ENCODE data around the gene HIPK2.

HIPK2 gene

DNA sequence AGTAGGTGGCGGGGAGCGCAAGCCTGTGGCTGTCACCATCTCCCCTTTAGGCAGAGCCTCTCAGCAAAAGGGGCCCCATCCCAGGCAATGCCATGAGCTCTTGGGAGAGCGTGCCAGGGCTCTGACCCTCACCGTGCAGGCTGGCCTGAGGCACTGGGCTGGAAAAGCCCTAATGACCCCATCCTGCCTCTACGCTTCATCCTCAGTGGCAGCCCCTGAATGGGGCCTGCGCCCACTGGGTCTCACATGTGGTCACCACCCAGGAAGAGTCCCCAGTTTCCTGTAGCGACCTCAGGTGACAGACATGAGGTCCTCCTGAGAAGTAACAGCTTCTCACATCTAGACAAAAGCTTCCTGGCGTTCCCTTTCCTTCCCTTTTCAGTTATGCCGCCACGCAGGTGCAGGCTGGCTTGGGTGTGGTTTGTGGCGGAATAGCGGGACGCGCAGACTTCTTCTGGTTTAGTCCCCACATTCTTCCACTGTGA lies 195.1 kb downstream of the HIPK2 start:
- DNase-seq, result no peak

DNA sequence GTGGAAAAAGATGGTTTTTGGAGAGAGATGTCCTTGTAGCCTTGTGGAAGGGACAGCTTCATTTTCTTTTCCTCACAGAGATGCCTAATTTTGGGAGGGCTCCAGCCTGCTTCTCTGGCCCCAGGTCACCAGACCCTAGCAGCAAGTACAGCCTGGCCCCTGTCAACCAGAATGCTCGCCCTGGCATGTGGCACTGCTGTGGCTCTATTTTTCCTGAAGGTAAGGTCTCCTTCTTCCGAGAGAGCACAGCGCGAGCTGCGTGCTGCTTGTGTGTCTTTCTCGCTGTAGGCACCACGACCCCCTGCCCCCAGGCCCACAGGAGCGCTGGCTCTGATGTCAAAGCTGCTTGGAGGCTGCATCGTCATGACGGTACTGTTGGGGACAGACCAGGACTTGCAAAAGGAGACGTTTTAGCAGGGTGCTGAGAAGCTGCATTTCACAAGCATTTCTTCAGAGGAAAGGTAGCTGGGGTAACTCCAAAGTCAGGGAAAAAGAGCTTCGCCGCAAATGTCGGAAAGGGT lies 195.6 kb downstream of the HIPK2 start:
- no peak for DNase-seq

DNA sequence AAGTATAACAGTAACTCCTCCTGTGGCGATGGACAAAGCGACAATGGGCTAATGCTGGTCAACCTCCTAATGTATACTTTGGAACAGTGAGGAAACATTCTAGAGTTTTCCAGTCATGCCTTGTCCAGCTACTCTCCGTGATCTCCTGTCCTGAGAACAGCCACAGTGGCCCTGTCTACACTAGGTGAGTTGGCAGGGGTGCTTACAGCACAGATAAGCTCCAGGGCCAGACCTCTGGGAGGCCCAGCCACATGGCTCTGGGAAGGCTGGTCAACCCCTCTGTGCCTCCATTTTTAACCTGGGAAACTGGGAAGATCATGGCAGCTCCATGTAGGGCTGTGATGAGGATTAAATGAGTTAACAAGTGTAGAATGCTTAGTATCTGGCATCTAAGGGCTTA lies 197.4 kb downstream of the HIPK2 start:
- no peak for DNase-seq

DNA sequence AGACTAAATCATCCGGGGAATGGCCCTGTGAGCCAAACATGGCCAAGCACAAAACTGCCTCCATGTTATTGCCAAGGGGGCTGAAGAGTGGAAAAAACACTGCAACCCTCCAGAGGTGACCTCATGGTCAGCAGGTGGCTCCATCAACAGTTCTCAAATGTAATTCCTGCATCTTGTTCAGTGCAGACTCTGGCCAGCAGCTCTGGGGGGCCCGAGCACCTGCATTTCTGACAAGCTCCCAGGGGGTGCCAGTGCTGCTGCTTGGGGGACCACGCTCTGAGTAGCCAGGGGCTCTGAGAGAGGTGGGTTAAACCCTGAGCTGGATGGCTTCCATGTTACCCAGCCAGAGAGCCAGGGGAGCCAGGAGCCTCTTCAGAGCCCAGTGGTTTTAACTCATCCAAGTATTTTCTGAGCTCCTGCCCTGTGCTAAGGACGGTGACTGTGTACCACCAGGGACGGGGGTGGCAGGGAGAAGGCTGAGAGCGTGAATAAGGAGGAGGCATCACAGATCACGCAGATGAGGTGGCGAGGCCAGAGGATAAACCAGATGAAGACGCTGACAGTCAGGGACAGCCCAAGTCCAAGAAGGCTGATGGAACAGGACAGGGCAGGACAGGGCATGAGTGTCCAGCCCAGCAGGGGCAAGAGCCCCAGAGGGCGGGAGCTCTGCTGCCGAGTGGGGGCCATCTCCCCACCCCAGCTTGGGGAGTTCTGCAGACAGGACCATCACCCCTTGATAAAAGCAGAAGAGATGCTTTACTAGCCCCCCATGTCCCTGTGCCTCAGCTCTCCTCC lies 201.4 kb downstream of the HIPK2 start:
- DNase-seq, result no peak

DNA sequence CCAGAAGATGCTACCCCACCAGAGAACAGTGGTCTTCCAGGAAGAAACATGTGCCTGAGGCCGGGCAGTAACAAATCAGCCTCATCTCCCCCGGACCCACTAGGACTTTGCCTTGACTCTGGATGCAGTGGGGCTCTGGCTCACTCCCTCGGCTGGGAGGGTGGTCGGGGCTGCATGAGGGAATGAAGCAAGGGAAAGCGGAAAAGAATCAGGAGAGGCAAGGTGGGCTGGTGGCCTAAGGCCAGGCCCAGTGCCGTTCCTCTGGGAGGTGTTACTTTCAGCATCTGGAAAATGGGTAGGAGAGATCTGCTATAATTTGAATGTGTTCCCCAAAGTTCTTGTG lies 202.5 kb downstream of the HIPK2 start:
- DNase-seq, result no peak

DNA sequence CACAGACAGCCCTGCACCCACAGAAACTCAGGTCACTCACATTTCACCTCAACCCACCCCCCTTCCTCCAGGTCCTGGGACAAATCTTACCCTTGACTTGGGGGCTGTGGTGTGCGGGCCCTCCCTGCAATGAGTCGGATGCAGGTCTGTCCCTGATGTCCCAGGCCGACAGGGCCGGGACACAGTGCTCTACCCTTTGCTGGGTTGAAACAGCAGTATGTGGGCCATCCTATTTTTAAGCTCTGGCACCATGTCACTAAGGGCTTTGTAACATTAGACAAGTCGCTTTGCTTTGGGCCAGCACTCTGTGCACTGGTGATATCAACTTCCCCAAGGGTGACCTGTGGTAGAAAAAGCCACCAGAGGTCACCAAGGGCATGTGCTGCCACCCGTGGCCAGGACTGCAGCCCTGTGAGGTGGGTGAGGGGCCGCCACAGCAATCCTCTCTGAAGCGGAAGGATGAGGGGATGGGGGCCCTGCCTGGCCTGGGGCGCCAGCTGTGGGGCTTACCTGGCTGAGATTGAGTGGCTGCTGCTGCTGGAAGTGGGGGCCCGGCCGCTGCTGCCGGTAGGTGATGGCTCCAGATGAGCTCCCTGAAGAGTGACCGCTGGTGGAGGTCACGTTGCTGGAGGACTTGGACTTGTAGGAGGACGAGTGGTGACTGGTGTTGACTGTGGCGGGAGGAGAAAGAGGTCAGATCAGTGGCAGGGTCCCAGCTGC lies 203.0 kb downstream of the HIPK2 start:
- DNase-seq, result no peak

DNA sequence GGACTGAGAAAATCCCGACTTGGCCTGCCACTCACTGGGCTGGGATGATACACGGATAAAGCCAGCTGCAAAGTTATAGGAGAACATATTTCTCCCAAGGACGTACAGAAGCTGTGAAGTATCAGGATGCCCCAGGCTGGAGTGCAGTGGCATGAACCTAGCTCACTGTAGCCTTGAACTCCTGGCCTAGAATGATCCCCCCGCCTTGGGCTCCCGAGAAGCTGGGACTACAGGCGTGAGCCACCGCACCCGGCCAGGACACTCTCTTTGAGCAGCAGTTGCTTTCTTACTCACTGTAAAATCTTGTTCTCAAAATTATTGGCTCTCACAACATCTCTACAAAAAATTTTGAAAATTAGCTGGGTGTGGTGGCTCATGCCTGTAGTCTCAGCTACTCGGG lies 203.9 kb downstream of the HIPK2 start:
- DNase-seq, result no peak

DNA sequence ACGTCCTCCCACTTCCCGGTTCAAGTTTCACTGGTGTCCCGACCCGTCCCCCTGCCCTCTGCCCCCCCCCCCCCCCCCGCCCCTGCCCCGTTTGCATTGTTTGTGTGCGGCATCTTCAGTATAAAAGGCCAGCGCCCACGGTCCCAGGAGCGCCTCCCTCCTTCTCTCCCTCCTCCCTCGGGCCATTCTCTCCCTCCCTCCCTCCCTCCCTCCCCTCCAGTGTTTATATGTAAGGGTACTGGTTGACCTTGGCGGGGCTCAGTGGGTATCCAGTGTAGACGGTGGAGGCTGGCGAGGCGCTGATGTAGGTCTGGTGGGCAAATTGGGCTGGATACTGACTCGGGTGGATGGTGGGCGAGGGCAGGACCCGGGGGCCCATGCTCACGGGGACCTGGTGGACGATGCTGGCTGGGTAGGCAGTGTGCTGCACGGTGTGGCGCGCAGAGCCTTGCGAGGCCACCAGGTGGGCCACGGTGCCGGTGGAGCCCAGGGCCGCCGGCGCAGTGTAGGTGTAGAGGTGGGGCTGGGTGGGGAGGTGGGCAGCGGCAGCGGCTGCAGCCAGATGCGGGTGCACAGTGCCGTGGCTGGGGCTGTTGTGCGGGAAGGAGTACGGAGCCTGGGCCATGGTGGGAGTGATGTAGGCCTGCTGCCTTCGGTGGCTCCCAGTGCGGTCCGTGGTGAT lies 205.0 kb downstream of the HIPK2 start:
- no peak for DNase-seq

DNA sequence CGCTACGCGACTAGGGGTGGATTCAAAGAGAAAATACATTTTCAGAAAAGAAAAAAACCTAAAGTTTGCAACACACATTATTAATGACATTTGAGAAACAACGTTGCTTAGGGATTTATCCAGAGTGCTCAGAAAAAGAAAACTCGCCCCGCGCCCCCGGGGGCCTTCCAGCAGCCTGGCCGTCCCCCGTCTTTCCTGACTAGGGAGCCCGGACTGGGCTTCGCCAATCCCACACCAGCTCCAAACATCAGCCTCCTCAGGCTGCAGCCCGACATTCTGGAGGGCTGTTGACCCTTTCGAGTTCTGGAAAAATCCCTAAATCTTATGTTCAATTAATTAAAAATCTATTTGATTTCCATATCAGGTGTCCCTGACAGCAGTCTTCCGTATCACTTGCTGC lies 205.7 kb downstream of the HIPK2 start:
- DNase-seq, result no peak

DNA sequence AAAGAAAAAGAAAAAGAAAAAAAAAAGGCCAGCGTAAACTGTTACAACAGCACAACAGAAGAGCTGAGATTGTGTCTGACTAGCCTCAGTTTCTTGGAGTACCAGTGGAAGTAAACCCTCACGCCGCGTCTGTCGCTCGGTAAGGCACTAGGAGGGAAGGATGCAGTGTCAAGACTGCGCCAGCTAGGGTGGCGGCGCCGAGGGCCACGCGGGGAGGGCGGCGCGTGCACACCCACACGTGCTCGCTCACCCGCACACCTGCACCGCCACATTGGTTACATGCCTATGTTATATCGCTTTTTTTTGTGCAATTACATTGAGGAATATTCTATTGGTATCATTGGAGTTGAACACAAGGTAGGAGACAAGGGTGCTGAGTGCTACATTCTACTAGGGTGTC lies 206.1 kb downstream of the HIPK2 start:
- DNase-seq, result no peak

DNA sequence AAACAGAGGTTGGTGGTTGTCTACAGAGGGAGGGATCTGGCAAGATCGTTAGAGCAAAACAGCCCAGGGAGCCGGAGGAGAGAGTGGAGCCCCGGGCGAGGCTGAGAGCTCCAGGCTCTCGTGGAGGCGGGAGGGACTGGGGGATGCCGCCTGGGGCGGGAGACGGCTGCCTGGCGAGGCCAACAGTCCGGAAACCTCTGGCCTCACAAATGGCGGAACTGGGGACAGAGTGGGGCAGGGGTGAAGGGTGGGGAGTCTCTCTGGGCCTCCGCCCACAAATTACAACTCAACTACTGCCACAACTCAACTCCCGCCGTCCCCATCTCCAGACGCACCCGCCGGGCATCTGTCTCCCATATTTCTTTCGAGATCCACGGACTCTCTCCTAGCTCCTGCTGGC lies 206.6 kb downstream of the HIPK2 start:
- DNase-seq, result no peak

DNA sequence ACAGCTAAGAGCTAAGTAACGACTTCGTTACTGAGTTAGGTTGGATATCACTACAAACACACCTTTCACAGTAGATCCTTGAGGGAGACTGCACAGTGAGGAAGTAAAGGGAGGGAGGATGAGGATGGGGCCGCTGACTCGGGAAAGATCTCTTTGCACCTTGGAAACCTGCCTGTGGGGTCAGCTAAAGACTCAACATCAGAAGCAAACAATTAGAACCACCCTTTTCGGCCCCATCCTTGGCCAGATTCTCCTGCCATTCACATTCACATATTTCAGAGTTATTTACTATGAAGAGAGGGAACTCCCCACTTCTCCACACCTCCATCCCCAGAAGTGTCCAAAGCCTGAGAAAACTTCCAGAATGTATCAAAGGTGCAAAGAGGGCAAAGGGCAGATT lies 207.2 kb downstream of the HIPK2 start:
- DNase-seq, result no peak

DNA sequence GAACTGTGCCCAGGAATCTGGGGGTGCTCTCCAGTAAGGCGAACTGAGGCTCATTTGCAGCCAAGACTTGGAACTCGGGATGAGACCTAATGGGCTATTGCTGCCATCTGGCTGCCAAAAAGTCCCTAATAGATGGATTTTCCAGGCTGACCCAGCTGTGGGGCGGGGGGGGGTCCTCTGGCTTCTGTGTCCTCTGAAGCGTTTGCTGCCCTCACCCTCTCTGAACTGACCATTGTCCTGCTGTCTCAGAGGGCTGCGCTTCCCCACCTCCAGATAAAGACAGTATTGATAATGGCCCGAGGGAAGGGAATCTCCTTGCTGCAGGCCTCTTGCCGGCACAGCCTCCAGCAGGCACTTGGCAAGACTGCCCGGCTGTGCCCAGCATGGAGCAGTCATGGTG lies 207.7 kb downstream of the HIPK2 start:
- peak in 1 of 2 experiments; percentile 17 for DNase-seq

DNA sequence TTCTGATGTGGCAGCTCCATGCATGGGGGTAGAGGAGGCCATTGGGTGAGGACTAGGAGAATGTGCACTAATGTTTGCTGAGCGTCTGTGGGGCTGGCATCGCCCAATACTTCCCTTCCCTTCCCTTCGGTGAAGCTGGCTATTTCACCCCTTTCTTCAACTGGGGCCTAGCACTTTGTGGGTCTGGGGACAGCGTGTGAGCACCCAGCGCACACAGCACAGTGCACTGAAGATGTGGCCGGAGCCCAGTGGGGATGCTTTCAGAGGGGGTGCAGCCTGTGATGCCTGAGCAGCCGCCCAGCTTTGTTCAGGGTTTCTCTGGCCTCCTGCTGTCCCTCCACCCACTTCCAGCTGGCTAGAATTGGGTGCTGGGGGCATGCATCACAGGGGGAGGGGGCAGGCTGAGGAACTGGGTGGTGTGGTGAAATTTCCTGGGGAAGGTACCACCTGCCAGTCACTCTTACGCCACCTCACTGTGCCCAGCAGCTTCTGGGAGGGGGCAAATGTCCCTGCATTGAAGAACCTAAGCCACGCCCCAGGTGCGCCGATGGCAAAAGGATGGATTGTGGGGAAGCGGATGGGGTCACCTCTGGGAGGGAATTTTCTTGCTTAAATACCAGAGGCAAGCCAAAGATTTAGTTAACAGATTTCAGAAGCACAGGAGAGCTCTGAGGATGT lies 208.8 kb downstream of the HIPK2 start:
- no peak for DNase-seq

DNA sequence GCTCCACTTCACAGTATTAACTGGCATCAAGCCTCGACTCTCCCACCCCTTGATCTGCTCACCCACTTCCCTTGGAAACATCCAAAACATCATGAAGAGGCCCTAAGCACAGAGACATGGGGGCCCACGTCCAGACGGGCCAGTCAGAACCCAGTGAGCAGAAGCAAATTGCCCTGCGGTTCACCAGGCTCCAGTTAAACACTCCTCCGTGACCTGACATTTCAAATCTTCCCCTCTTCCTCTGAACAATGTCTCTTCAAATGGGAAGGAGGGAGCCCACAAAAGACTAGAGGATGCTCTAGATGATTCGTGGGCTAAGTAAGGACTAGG lies 209.5 kb downstream of the HIPK2 start:
- DNase-seq, result no peak

DNA sequence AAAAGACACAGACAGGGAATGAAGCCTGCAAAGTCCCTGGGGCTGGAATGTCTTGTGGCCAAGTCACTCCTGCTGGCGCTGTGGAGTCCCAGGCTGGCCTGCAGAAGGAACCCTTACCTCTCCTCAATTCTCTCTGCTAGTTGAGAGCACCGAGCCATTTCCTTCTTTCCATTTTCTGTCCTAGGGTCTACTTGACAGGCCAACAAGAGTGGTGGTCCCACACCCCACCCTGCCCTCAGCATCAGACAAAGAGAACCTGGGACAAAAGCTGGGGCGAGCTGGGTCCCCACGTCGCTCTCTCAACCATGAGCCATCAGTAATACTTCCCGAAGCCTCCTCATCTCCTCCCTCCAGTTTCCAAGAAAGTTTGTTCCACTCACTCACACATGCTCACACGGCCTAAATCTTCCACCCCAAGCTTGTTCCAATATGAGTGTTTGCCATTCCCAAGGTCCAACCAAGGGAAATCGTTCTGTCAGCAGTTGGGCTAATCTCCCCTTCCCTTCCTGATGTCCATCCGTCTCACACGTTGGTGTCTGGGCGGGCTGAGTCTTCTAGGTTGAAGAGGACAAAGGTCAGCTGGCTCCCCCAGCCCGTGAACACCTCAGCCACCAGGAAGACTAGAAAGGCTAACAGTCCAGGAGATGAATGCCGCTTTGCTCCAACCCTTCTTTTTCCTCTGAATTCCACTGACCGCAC lies 210.0 kb downstream of the HIPK2 start:
- no peak for DNase-seq

DNA sequence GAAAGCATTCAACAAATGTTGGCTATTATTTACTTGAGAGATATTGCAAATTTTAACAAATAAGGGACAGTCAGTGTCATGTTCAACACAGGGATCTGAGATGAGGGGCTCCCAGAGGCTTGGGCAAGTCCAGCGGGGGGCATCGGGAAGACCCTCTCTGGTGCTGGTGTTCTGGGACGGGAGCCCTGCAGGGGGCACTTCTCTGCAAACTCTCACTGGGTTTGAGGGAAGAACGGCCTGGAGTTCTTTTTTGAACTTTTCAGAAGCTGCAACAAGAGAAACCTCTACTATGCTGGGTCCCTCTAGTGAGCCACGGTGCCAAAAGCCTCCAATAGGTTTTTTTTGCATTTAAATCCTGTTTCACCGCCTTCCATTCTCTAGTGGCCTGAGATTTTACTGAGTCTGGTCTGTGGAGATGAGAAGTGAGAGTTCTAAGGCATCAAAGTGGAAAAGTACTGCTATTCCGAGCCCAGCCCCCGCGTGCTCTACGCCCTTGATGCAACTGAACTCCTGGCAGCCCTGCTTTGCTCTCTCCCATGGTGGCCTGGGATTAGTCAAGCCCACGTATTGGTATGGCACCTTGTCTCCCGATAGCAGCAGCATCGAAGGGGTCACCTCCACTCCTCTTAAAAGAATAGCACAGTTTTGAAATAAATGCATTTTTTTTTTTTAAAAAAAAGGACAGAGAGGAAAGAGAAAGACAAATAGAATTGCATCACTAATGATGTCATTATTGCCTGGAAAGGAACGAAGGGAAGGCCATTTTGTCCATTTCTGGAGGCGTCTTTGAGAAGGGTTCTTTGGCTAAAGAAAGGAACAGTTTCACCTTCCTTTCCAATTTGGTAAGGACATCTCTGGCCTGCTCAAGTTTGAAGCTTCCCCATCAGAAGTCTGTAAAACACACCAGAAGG lies 210.8 kb downstream of the HIPK2 start:
- no peak for DNase-seq

DNA sequence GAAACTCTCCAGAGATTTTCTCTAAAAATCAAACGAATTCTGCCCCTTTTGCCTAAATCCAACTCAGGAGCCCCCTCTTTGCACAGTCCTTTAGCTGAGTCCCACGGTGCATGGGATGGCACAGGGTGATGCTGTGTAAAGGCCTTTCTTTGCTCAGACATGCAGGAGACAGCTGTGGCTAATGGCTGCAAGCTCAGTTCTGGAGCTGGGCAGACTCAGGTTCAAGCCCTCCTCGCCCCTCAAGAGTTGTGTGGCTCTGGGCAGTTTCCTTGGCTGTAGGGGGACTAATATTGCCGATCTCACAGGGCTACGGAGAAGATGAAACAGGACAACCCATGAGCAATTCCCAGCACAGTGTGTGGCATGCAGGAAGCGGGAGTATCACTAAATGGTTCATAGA lies 211.7 kb downstream of the HIPK2 start:
- no peak for DNase-seq

DNA sequence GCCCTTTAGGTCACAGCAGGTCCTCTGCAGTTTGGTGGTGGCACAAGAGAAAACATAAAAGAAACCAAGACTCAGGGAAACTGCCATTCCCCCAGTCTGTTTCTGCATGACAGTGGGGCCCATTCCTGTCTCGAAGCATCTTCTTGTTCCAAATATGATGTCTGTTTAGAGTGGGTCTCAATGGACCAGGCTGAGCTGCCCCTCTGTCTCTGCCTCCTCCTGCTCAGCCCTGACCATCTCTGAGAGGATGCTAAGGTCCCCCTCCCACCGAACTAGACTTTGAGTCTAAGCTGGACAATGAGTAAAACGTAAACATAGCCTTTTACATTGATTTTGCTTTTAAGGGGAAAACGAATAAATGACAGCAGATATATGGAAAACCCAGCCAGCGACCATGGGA lies 213.9 kb downstream of the HIPK2 start:
- no peak for DNase-seq

DNA sequence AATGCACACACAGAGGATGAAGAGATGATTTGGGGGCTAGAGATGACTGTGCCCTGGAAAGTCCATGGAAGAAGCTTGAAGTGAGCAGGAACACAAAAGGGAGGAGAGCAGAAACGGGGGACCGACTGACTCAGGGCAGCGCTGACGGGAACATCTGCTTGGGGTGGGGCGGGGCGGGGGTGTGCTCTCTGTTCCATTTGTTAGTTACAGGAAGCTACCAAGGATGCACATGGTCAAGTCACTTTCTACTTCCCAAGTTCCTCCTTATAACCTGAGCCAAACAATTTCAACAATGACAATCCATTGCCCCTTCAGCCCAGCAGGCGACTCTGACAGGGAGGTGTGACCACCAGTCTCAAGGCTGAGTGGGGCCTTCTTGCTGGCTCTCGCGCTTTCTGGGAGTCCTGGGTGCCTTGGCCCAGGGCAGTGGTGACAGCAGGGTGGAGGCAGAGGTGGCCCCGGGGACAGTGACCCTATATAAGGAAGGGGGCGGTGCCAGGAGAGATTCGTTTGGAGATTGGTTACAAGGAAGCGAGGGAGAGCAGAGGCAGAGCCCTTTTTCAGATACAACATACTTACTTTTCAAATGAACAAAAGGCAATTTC lies 214.7 kb downstream of the HIPK2 start:
- DNase-seq, result no peak

DNA sequence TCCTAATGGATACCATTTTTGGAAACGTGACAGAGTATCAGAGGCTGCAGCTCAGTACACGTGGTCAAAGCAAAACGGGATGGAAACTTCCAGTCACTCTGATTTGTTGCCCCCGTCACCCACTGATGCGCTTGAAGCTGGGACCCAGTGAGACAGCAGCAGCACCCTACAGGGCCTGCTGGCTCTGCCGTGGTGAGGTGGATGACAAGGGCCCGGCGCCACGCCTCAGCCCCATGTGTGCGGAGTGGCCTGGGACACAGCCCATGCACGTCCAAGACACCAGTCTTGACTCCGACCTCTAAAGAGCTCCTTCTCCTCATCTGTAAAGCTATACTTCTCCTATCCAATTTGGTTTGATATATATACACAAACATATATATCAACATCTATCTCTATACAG lies 215.3 kb downstream of the HIPK2 start:
- no peak for DNase-seq
